Dendritic cell treated with granulocyte-macrophage colony-stimulating factor and Interleukin-4, amounts not matched to agents 40 ng/mL and 50 ng/mL, for 4 days (primary cell): ENCODE results near the gene CD83.
A peak's percentile ranks its signal among the peaks of the same experiment; 100 is the strongest.
"Not testable (repeated sequence)": the region's sequence is repeated elsewhere in the genome, so short reads cannot be mapped to it uniquely, and the experiment has no call there.

ENCODE experiments used
- H3K27ac Mint-ChIP-seq: one replicate; pipeline ENCODE4 v1.8.0; 2022; ENCODE audit warnings: mild to moderate bottlenecking, mixed read lengths
- H3K27me3 Mint-ChIP-seq: one replicate; pipeline ENCODE4 v1.8.0; 2022; ENCODE audit warnings: mild to moderate bottlenecking, mixed read lengths
- H3K36me3 Mint-ChIP-seq: one replicate; pipeline ENCODE4 v1.8.0; 2022; ENCODE audit warnings: low read depth, mixed read lengths
- H3K4me1 Mint-ChIP-seq: one replicate; pipeline ENCODE4 v1.8.0; 2022; ENCODE audit warnings: low read depth, mixed read lengths
- H3K4me3 Mint-ChIP-seq: one replicate; pipeline ENCODE4 v1.8.0; 2022; ENCODE audit warnings: mild to moderate bottlenecking, moderate library complexity, mixed read lengths
- H3K9me3 Mint-ChIP-seq: one replicate; pipeline ENCODE4 v1.8.0; 2022; ENCODE audit warnings: mixed read lengths
- intact Hi-C: fragments of 100-400 bp; cut with micrococcal nuclease; formaldehyde crosslinking; loops from one replicate; pipeline ENCODE4 v1.15.0; 2022

CD83 gene

GRCh38 chr6:14117158-14118090, at the start of gene CD83:
Gene CD83, plus strand, starts transcription at chr6:14117772. Its CDS starts 40 bp downstream, at chr6:14117812.
- Mint-ChIP-seq H3K9me3 (no peaks in the 10 kb centered on the region), H3K4me3 (peak within 1 kb of the TSS; percentile 95), H3K27me3 (no peaks in the 10 kb centered on the region), H3K36me3 (peaks cover 35% of the 10 kb centered on the region), H3K27ac (peak within 1 kb of the TSS; percentile 95), H3K4me1 (peaks cover 36% of the 10 kb centered on the region)
- intact Hi-C loops: loop anchor here (1.0 kb wide), 1 partner anchor 8 kb away; no protein-coding TSS in a partner anchor

GRCh38 chr6:14068133-14068532, 49.4 kb upstream of the CD83 start:
- peak overlapping the region; percentile 43 for H3K27ac Mint-ChIP-seq

GRCh38 chr6:14068623-14069022, 48.9 kb upstream of the CD83 start:
- no peak overlapping the region for H3K27ac Mint-ChIP-seq
- no peaks in the 10 kb centered on the region for H3K36me3 Mint-ChIP-seq
- H3K27me3 Mint-ChIP-seq: peaks cover 20% of the 10 kb centered on the region
- H3K4me1 Mint-ChIP-seq: peaks cover 26% of the 10 kb centered on the region
- H3K4me3 Mint-ChIP-seq: no peak overlapping the region
- intact Hi-C loops: loop anchor here (5.0 kb wide), 1 partner anchor 74 kb away; no protein-coding TSS in a partner anchor
- H3K9me3 Mint-ChIP-seq: peaks cover 3% of the 10 kb centered on the region

More at GRCh38 chr6:14068133-14068532, 49.4 kb upstream of the CD83 start:
- Mint-ChIP-seq H3K4me3 (no peak overlapping the region), H3K36me3 (no peaks in the 10 kb centered on the region), H3K27me3 (peaks cover 23% of the 10 kb centered on the region), H3K9me3 (no peaks in the 10 kb centered on the region), H3K4me1 (peaks cover 24% of the 10 kb centered on the region)
- intact Hi-C loops: loop anchor here (5.0 kb wide), 1 partner anchor 74 kb away; no protein-coding TSS in a partner anchor

- peaks cover 6% of the 10 kb centered on the region for H3K9me3 Mint-ChIP-seq
These were observed 47.1 kb upstream of the CD83 start for GRCh38 chr6:14070457-14070856.

GRCh38 chr6:14072084-14072483, 45.5 kb upstream of the CD83 start:
- no peaks in the 10 kb centered on the region for H3K36me3 Mint-ChIP-seq
- intact Hi-C loops: no loop called here
- H3K27ac Mint-ChIP-seq: no peak overlapping the region
- peaks cover 27% of the 10 kb centered on the region for H3K4me1 Mint-ChIP-seq
- peaks cover 13% of the 10 kb centered on the region for H3K27me3 Mint-ChIP-seq
- no peak overlapping the region for H3K4me3 Mint-ChIP-seq
- peaks cover 6% of the 10 kb centered on the region for H3K9me3 Mint-ChIP-seq

More at GRCh38 chr6:14070457-14070856, 47.1 kb upstream of the CD83 start:
- intact Hi-C loops: no loop called here
- Mint-ChIP-seq H3K27ac (no peak overlapping the region), H3K27me3 (peaks cover 16% of the 10 kb centered on the region), H3K4me3 (no peak overlapping the region), H3K36me3 (no peaks in the 10 kb centered on the region), H3K4me1 (peaks cover 35% of the 10 kb centered on the region)

GRCh38 chr6:14073561-14074354, 43.8 kb upstream of the CD83 start:
- H3K9me3 Mint-ChIP-seq, H3K27me3 Mint-ChIP-seq, H3K27ac Mint-ChIP-seq, intact Hi-C loops, H3K4me3 Mint-ChIP-seq, H3K36me3 Mint-ChIP-seq: not testable (repeated sequence)
- H3K4me1 Mint-ChIP-seq: peaks cover 17% of the 10 kb centered on the region

- intact Hi-C loops: no loop called here
- Mint-ChIP-seq H3K27me3 (peaks cover 6% of the 10 kb centered on the region), H3K9me3 (peaks cover 6% of the 10 kb centered on the region), H3K36me3 (no peaks in the 10 kb centered on the region), H3K4me1 (peaks cover 17% of the 10 kb centered on the region), H3K4me3 (peak overlapping the region; percentile 50), H3K27ac (peak overlapping the region; percentile 74)
These were observed 43.0 kb upstream of the CD83 start for GRCh38 chr6:14074476-14075094.

GRCh38 chr6:14075095-14075503, 42.5 kb upstream of the CD83 start:
- Mint-ChIP-seq H3K4me1 (peaks cover 17% of the 10 kb centered on the region), H3K27ac (peak overlapping the region; percentile 74), H3K9me3 (peaks cover 6% of the 10 kb centered on the region), H3K36me3 (no peaks in the 10 kb centered on the region), H3K4me3 (peak overlapping the region; percentile 50), H3K27me3 (peaks cover 6% of the 10 kb centered on the region)
- intact Hi-C loops: no loop called here

- H3K4me1 Mint-ChIP-seq: peaks cover 17% of the 10 kb centered on the region
- H3K27ac Mint-ChIP-seq: no peak overlapping the region
- peaks cover 6% of the 10 kb centered on the region for H3K9me3 Mint-ChIP-seq
- no peaks in the 10 kb centered on the region for H3K36me3 Mint-ChIP-seq
- no peak overlapping the region for H3K4me3 Mint-ChIP-seq
- peaks cover 6% of the 10 kb centered on the region for H3K27me3 Mint-ChIP-seq
- intact Hi-C loops: no loop called here
These were observed 40.2 kb upstream of the CD83 start for GRCh38 chr6:14077193-14077867.

- peaks cover 9% of the 10 kb centered on the region for H3K4me1 Mint-ChIP-seq
- H3K4me3 Mint-ChIP-seq: no peak overlapping the region
- H3K27me3 Mint-ChIP-seq: peaks cover 8% of the 10 kb centered on the region
- H3K27ac Mint-ChIP-seq: no peak overlapping the region
- intact Hi-C loops: no loop called here
- no peaks in the 10 kb centered on the region for H3K9me3 Mint-ChIP-seq
- H3K36me3 Mint-ChIP-seq: no peaks in the 10 kb centered on the region
These were observed 38.1 kb upstream of the CD83 start for GRCh38 chr6:14079433-14079832.

- Mint-ChIP-seq H3K27me3 (peaks cover 12% of the 10 kb centered on the region), H3K4me1 (peaks cover 9% of the 10 kb centered on the region), H3K36me3 (no peaks in the 10 kb centered on the region), H3K27ac (no peak overlapping the region), H3K9me3 (no peaks in the 10 kb centered on the region), H3K4me3 (no peak overlapping the region)
- intact Hi-C loops: no loop called here
These were observed 37.6 kb upstream of the CD83 start for GRCh38 chr6:14079971-14080370.

- no peak overlapping the region for H3K4me3 Mint-ChIP-seq
- H3K36me3 Mint-ChIP-seq: no peaks in the 10 kb centered on the region
- no peaks in the 10 kb centered on the region for H3K9me3 Mint-ChIP-seq
- intact Hi-C loops: no loop called here
- peaks cover 12% of the 10 kb centered on the region for H3K27me3 Mint-ChIP-seq
- H3K4me1 Mint-ChIP-seq: peaks cover 14% of the 10 kb centered on the region
- no peak overlapping the region for H3K27ac Mint-ChIP-seq
These were observed 36.4 kb upstream of the CD83 start for GRCh38 chr6:14081126-14081525.

GRCh38 chr6:14082771-14083170, 34.8 kb upstream of the CD83 start:
- no peaks in the 10 kb centered on the region for H3K9me3 Mint-ChIP-seq
- H3K36me3 Mint-ChIP-seq: no peaks in the 10 kb centered on the region
- peaks cover 23% of the 10 kb centered on the region for H3K4me1 Mint-ChIP-seq
- H3K27ac Mint-ChIP-seq: no peak overlapping the region
- intact Hi-C loops: no loop called here
- no peak overlapping the region for H3K4me3 Mint-ChIP-seq
- H3K27me3 Mint-ChIP-seq: peaks cover 12% of the 10 kb centered on the region
